K562 (cell line): ENCODE data around the gene MMP23B. TPM values are rescaled to one million over a fixed set of nuclear protein-coding genes. Genes with fewer than 3 reads are reported as not detected.

Experiments
- ARID2 ChIP-seq: fragments of 450-650 bp; IDR thresholded peaks from 2 replicates; pipeline ENCODE4 v1.6.1; 2017; ENCODE audit warnings: antibody characterized with exemption, mild to moderate bottlenecking
- BCOR ChIP-seq: fragments of 450-650 bp; IDR thresholded peaks from 2 replicates; pipeline ENCODE4 v1.6.1; 2016
- CBX1 ChIP-seq: sonication (generic); IDR thresholded peaks from 2 replicates; pipeline ENCODE4 v1.6.1; 2016; ENCODE audit warnings: antibody characterized with exemption, low read depth, mild to moderate bottlenecking
- CBX2 ChIP-seq: fragments of 200-600 bp; sonication (generic); IDR thresholded peaks from one replicate; pipeline ENCODE4 v1.6.1; 2012; ENCODE audit warnings: mild to moderate bottlenecking, low read length, inconsistent platforms; ENCODE audit not compliant: insufficient read depth, poor library complexity, severe bottlenecking
- CCNT2 ChIP-seq: IDR thresholded peaks from 2 replicates; pipeline ENCODE4 v1.6.1; 2011; ENCODE audit warnings: borderline replicate concordance, low read depth, mild to moderate bottlenecking, moderate library complexity, mixed read lengths, low read length; ENCODE audit not compliant: insufficient read length; ENCODE audit errors: extremely low read depth
- E2F8 ChIP-seq: fragments of 450-650 bp; IDR thresholded peaks from 2 replicates; pipeline ENCODE4 v1.7.1; 2018; ENCODE audit warnings: mild to moderate bottlenecking, low read depth; ENCODE audit not compliant: partially characterized antibody
- E4F1 ChIP-seq: fragments of 250-450 bp; sonication (Bioruptor Pico); IDR thresholded peaks from 2 replicates; pipeline ENCODE4 v1.5.0; 2021; ENCODE audit warnings: mild to moderate bottlenecking, borderline replicate concordance
- ETS2 ChIP-seq: IDR thresholded peaks from 2 replicates; pipeline ENCODE4 v1.6.1; 2016; ENCODE audit warnings: borderline replicate concordance, missing genetic modification characterization, mild to moderate bottlenecking, moderate library complexity, missing compliant biosample characterization; ENCODE audit not compliant: poor library complexity, severe bottlenecking
- HMG20B ChIP-seq: fragments of 250-450 bp; sonication (Bioruptor Pico); IDR thresholded peaks from 2 replicates; pipeline ENCODE4 v1.5.0; 2021; ENCODE audit warnings: mild to moderate bottlenecking
- ID3 ChIP-seq, 2 experiments: fragments of 250-450 bp in 1 of 2; fragments of 450-650 bp in 1 of 2; sonication (Bioruptor Pico) in 1 of 2; IDR thresholded peaks; 2 replicates each; pipeline versions ENCODE4 v1.6.1 to v1.8.0; 2016 to 2021; ENCODE audit warnings: mild to moderate bottlenecking in 2 of 2, moderate library complexity in 2 of 2, missing compliant biosample characterization in 1 of 2, missing genetic modification characterization in 1 of 2
- JUNB ChIP-seq: fragments of 450-650 bp; formaldehyde crosslinking; conservative IDR thresholded peaks from 2 replicates; pipeline ENCODE4 v1.4.0; 2020; ENCODE audit warnings: mild to moderate bottlenecking
- LEF1 ChIP-seq: fragments of 450-650 bp; IDR thresholded peaks from 2 replicates; pipeline ENCODE4 v1.6.1; 2016; ENCODE audit warnings: mild to moderate bottlenecking
- MEF2A ChIP-seq: IDR thresholded peaks from 2 replicates; pipeline ENCODE4 v1.6.1; 2011; ENCODE audit warnings: low read depth, mild to moderate bottlenecking, low read length, moderate library complexity; ENCODE audit not compliant: control insufficient read depth
- NCOA4 ChIP-seq: fragments of 450-650 bp; IDR thresholded peaks from 2 replicates; pipeline ENCODE4 v1.6.1; 2018; ENCODE audit warnings: mild to moderate bottlenecking; ENCODE audit not compliant: partially characterized antibody
- NFRKB ChIP-seq: fragments of 450-650 bp; IDR thresholded peaks from 2 replicates; pipeline ENCODE4 v1.6.1; 2016; ENCODE audit warnings: low read depth
- NFXL1 ChIP-seq: fragments of 450-650 bp; formaldehyde crosslinking; IDR thresholded peaks from 2 replicates; pipeline ENCODE4 v1.4.0; 2021; ENCODE audit warnings: mild to moderate bottlenecking
- OTX1 ChIP-seq: fragments of 450-650 bp; formaldehyde crosslinking; IDR thresholded peaks from 2 replicates; pipeline ENCODE4 v1.4.0; 2022; ENCODE audit warnings: mild to moderate bottlenecking
- PHF8 ChIP-seq: fragments of 200-600 bp; sonication (generic); IDR thresholded peaks from 2 replicates; pipeline ENCODE4 v1.6.1; 2012; ENCODE audit warnings: mixed run types, mild to moderate bottlenecking, inconsistent platforms, low read length, moderate library complexity, borderline replicate concordance
- POLR3G ChIP-seq: IDR thresholded peaks from 2 replicates; pipeline ENCODE4 v1.6.1; 2011; ENCODE audit not compliant: insufficient read length, insufficient replicate concordance; ENCODE audit errors: extremely low read depth
- RAD21 ChIP-seq, 2 experiments: fragments of 250-450 bp in 1 of 2; fragments of 450-650 bp in 1 of 2; sonication (Bioruptor Pico) in 1 of 2; formaldehyde crosslinking in 1 of 2; IDR thresholded peaks in 1 of 2; conservative IDR thresholded peaks in 1 of 2; 2 replicates each; pipeline versions ENCODE4 v1.4.0 to v1.8.0; 2020 to 2022; ENCODE audit warnings: mild to moderate bottlenecking in 2 of 2, moderate library complexity in 1 of 2
- RAD51 ChIP-seq: fragments of 450-650 bp; IDR thresholded peaks from 2 replicates; pipeline ENCODE4 v1.7.1; 2016; ENCODE audit warnings: low read depth, mild to moderate bottlenecking, borderline replicate concordance
- SMAD3 ChIP-seq: fragments of 450-650 bp; formaldehyde crosslinking; conservative IDR thresholded peaks from 2 replicates; pipeline ENCODE4 v1.4.0; 2020; ENCODE audit warnings: mild to moderate bottlenecking
- SREBF2 ChIP-seq: sonication (generic); formaldehyde crosslinking; IDR thresholded peaks from 2 replicates; pipeline ENCODE4 v1.4.0; 2020; ENCODE audit warnings: mild to moderate bottlenecking, missing genetic modification reagents
- TCF3 ChIP-seq: sonication (generic); formaldehyde crosslinking; IDR thresholded peaks from 2 replicates; pipeline ENCODE4 v1.4.0; 2020; ENCODE audit warnings: mild to moderate bottlenecking, missing genetic modification reagents
- ZNF197 ChIP-seq: fragments of 200-800 bp; sonication (Bioruptor generic); IDR thresholded peaks from 2 replicates; pipeline ENCODE4 v1.6.1; 2016; ENCODE audit warnings: low read depth, missing genetic modification characterization, missing compliant biosample characterization
- polyA plus RNA-seq, 8 experiments: library from polyadenylated mRNA; depleted of rRNA in 4 of 8; stranded (reverse) in 5 of 8; unstranded in 3 of 8; fragments of >200 nt; fragmentation: Nextera tagmentation in 2 of 8; fragmentation: Illumina TruSeq in 1 of 8; extraction: Ambion mirVana in 2 of 8; extraction: Trizol in 1 of 8; gene quantifications; 2 replicates each; pipeline versions ENCODE4 v1.2.1 to v1.2.3, GENCODE V29; 2011 to 2014; ENCODE audit warnings: inconsistent platforms in 1 of 8, missing spikeins in 1 of 8
- total RNA-seq, 7 experiments: library from RNA; depleted of rRNA in 6 of 7; stranded (reverse); fragments of >200 nt in 6 of 7; fragmentation: Illumina TruSeq in 2 of 7; extraction: Trizol in 2 of 7; gene quantifications; 2 replicates each; pipeline versions ENCODE4 v1.2.1 to v1.2.3, GENCODE V29; 2011 to 2021; ENCODE audit warnings: low replicate concordance in 1 of 7

Gene MMP23B
- total and polyA plus RNA-seq, 9 of the 15 experiments (the other 6 are each of a cell fraction or from before 2014, with no cell fraction given), result 0.28 to 1.2 (median 0.41) TPM; not detected in 5

- no peak for TF ChIP-seq CBX1
- peak; percentile 47; the same call in 1 of the 2 replicates for TF ChIP-seq BCOR
- no peak for TF ChIP-seq E2F8
- TF ChIP-seq LEF1, result no peak
- TF ChIP-seq ZNF197 (CRISPR knock-in tag), result peak; percentile 50; the same call in 1 of the 2 replicates
- TF ChIP-seq SREBF2, result no peak
- TF ChIP-seq ETS2 (tag), result no peak
- TF ChIP-seq JUNB (CRISPR knock-in tag), result no peak
- no peak for TF ChIP-seq CBX2
- no peak for TF ChIP-seq E4F1 (CRISPR knock-in tag)
- no peak for TF ChIP-seq PHF8
- TF ChIP-seq MEF2A, result no peak
- TF ChIP-seq NFXL1, result no peak
- no peak for TF ChIP-seq NFRKB
- no peak for TF ChIP-seq ARID2
- TF ChIP-seq ID3 (CRISPR knock-in tag; IDR thresholded peaks at IDR 0.05), result no peak
- no peak for TF ChIP-seq ID3 (tag; IDR thresholded peaks at IDR 0.05)
- no peak for TF ChIP-seq NCOA4
- TF ChIP-seq TCF3 (CRISPR knock-in tag), result no peak
- TF ChIP-seq POLR3G, result no peak
- no peak for TF ChIP-seq CCNT2
- TF ChIP-seq SMAD3 (CRISPR knock-in tag), result 0 out of 2 replicates have a peak, but pooled peaks have one; percentile 82
- no peak for TF ChIP-seq RAD21 (CRISPR knock-in tag; conservative IDR thresholded peaks at IDR 0.05 in 1 of 2, IDR thresholded peaks at IDR 0.05 in 1 of 2)
- TF ChIP-seq HMG20B (CRISPR knock-in tag), result no peak
- TF ChIP-seq OTX1 (CRISPR knock-in tag), result peak; percentile 78; the same call in 1 of the 2 replicates
- no peak for TF ChIP-seq RAD51
Observed at GRCh38 chr1:1614954-1615255, 17.1 kb upstream of the MMP23B start (continued).
